ENCODE data around the gene FCHO1. TPM values are rescaled to one million over a fixed set of nuclear protein-coding genes. Genes with fewer than 3 reads are reported as not detected.

Gene FCHO1
- total and polyA plus RNA-seq, 3 donors from 2014 or later: 9.8 to 15.6 (median 12.8) TPM

GRCh38 chr19:17716309-17716929 is 34.9 kb upstream of the FCHO1 start:
- no peaks in the 10 kb centered on the region for H3K9me3 ChIP-seq
- no peak overlapping the region for H3K27ac ChIP-seq
- no peaks in the 10 kb centered on the region for H3K36me3 ChIP-seq (ENCODE audit: low read depth, missing control alignments)
- WGBS, 2 donors: 53 to 60% methylated on average over 4 of the region's 4 CpGs
- H3K4me3 ChIP-seq: no peak overlapping the region
- intact Hi-C loops (cut with DNase I; ENCODE audit: low total_unique reads): no loop called here
- no peaks in the 10 kb centered on the region for H3K27me3 ChIP-seq
- peaks cover 20% of the 10 kb centered on the region for H3K4me1 ChIP-seq
- TF ChIP-seq POLR2A (IDR thresholded peaks at IDR 0.05) (no peak), CTCF (IDR thresholded peaks at IDR 0.05) (no peak)
- no peak for DNase-seq

GRCh38 chr19:17718550-17718946 is 32.7 kb upstream of the FCHO1 start:
- Histone ChIP-seq H3K4me3 (peak overlapping the region in 1 of 2 donors; percentile 83), H3K27me3 (no peaks in the 10 kb centered on the region), H3K36me3 (ENCODE audit: low read depth, missing control alignments) (no peaks in the 10 kb centered on the region), H3K9me3 (no peaks in the 10 kb centered on the region), H3K27ac (no peak overlapping the region), H3K4me1 (peaks cover 25% of the 10 kb centered on the region)
- TF ChIP-seq CTCF (IDR thresholded peaks at IDR 0.05) (no peak), POLR2A (IDR thresholded peaks at IDR 0.05) (no peak)
- WGBS, 2 donors: 70 to 86% methylated on average over 4 of the region's 4 CpGs
- intact Hi-C loops (cut with DNase I; ENCODE audit: low total_unique reads): no loop called here
- no peak for DNase-seq

GRCh38 chr19:17718947-17719711 is 32.1 kb upstream of the FCHO1 start, which contains the start of gene MAP1S:
Gene MAP1S (plus strand): TSS chr19:17719480. CDS start chr19:17719503, 23 bp downstream.
- intact Hi-C loops (cut with DNase I; ENCODE audit: low total_unique reads): no loop called here
- 3 to 20% methylated on average over 3 to 35 of the region's 53 CpGs for WGBS, 2 donors
- H3K4me1 ChIP-seq: peaks cover 25% of the 10 kb centered on the region

GRCh38 chr19:17719730-17720400 is 31.4 kb upstream of the FCHO1 start:
- no peaks in the 10 kb centered on the region for H3K27me3 ChIP-seq
- intact Hi-C loops (cut with DNase I; ENCODE audit: low total_unique reads): no loop called here
- DNase-seq: no peak
- peak overlapping the region in 1 of 2 donors; percentile 69 for H3K27ac ChIP-seq
- TF ChIP-seq CTCF (IDR thresholded peaks at IDR 0.05) (no peak), POLR2A (IDR thresholded peaks at IDR 0.05) (no peak)
- WGBS, 2 donors: 0 to 2% methylated on average over 9 to 28 of the region's 38 CpGs
- H3K4me3 ChIP-seq: peak overlapping the region; percentile 63 to 83
- peaks cover 25% of the 10 kb centered on the region for H3K4me1 ChIP-seq
- no peaks in the 10 kb centered on the region for H3K36me3 ChIP-seq (ENCODE audit: low read depth, missing control alignments)
- no peaks in the 10 kb centered on the region for H3K9me3 ChIP-seq

More at GRCh38 chr19:17718947-17719711, 32.1 kb upstream of the FCHO1 start, which contains the start of gene MAP1S:
- H3K9me3 ChIP-seq: no peaks in the 10 kb centered on the region
- peak; percentile 78 for DNase-seq
- peak within 1 kb of the TSS; percentile 44 to 69 for H3K27ac ChIP-seq
- H3K27me3 ChIP-seq: no peaks in the 10 kb centered on the region
- peak within 1 kb of the TSS; percentile 63 to 83 for H3K4me3 ChIP-seq
- TF ChIP-seq POLR2A (IDR thresholded peaks at IDR 0.05) (no peak), CTCF (IDR thresholded peaks at IDR 0.05) (no peak)
- H3K36me3 ChIP-seq (ENCODE audit: low read depth, missing control alignments): no peaks in the 10 kb centered on the region

Measured in testis (tissue), 3 donors.